Measurements from ENCODE around the gene SOX13.

GRCh38 chr1:204073837-204074273 is 940 bp downstream of the SOX13 start:
- TF ChIP-seq EZH2 (IDR thresholded peaks at IDR 0.05) (no peak), POLR2AphosphoS5 (IDR thresholded peaks at IDR 0.05; ENCODE audit: borderline replicate concordance, low read depth, low read length) (no peak), FOXP2 (optimal IDR thresholded peaks at IDR 0.05; ENCODE audit: control extremely low read depth, extremely low read length, insufficient read depth) (no peak)
